OCI-LY7 (cell line): ENCODE measurements around the gene ZNF283.

Experiments used
- CTCF ChIP-seq: fragments of 200-600 bp; sonication (generic); conservative IDR thresholded peaks from 2 replicates; pipeline ENCODE4 v1.5.1; 2014; ENCODE audit warnings: mild to moderate bottlenecking, antibody characterized with exemption, low read length, moderate library complexity, mixed read lengths
- EZH2phosphoT487 ChIP-seq: fragments of 200-600 bp; sonication (generic); IDR thresholded peaks from 2 replicates; pipeline ENCODE4 v1.6.1; 2018; ENCODE audit warnings: low read depth, borderline replicate concordance, mild to moderate bottlenecking, mixed run types, antibody characterized with exemption, low read length, moderate library complexity, mixed read lengths

- no peak for TF ChIP-seq CTCF
- no peak for TF ChIP-seq EZH2phosphoT487
Measured at GRCh38 chr19:43798026-43798545, 29.0 kb upstream of the ZNF283 start.
